ENCODE results near the gene RAB35.
"Not testable (repeated sequence)": the region's sequence is repeated elsewhere in the genome, so short reads cannot be mapped to it uniquely, and the experiment has no call there.

RAB35 gene

GRCh38 chr12:120055231-120056000 is 61.1 kb downstream of the RAB35 start:
- no peak for FAIRE-seq

GRCh38 chr12:120054293-120054692 is 62.3 kb downstream of the RAB35 start:
- no peak for FAIRE-seq

- no peak for FAIRE-seq
These were observed 65.0 kb downstream of the RAB35 start for GRCh38 chr12:120051535-120051934.

- FAIRE-seq: no peak
These were observed 67.1 kb downstream of the RAB35 start for GRCh38 chr12:120049426-120049825.

- FAIRE-seq: no peak
These were observed 68.3 kb downstream of the RAB35 start for GRCh38 chr12:120048263-120048662.

GRCh38 chr12:120047072-120047471 is 69.5 kb downstream of the RAB35 start:
- no peak for FAIRE-seq

- FAIRE-seq: not testable (repeated sequence)
These were observed 71.2 kb downstream of the RAB35 start for GRCh38 chr12:120045367-120045766.
